Measurements from ENCODE around the gene BCKDHB.
"Not testable (repeated sequence)": the region's sequence is repeated elsewhere in the genome, so short reads cannot be mapped to it uniquely, and the experiment has no call there.

Gene BCKDHB

DNA sequence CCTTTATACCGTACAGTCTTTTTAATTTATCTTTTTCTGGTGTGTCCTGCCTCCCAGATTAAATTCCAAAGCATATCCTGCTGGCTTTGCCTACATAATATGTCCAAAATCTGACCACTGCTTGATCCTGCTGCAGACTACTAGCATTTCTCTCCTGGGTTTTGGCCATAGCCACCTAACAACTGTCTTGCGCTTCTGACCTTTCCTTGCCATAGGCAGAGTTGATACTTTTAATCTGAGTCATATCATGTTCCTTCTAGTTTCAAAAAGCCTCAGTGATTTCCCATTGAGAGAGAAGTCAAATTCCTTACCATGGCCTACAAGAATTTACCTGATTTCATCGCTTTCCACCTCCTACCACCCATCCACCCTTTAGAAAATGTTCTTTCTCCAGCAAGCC, 104.8 kb downstream of the BCKDHB start:
- DNase-seq = no peak

DNA sequence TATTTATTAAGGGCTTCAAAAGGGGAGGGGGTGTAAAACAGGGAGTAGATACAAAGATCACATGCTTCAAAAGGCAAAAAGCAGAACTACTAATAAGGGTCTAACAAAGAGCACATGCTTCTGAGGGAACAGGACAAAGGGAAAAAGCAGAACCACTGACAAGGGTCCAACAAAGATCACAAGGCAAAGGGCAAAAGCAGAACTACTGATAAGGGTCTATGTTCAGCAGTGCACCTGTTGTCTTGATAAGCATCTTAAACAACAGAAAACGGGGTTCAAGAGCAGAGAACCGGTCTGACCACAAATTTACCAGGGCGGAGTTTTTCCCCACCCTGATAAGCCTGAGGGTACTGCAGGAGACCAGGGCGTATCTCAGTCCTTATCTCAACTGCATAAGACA, 105.4 kb downstream of the BCKDHB start:
- not testable (repeated sequence) for DNase-seq

DNA sequence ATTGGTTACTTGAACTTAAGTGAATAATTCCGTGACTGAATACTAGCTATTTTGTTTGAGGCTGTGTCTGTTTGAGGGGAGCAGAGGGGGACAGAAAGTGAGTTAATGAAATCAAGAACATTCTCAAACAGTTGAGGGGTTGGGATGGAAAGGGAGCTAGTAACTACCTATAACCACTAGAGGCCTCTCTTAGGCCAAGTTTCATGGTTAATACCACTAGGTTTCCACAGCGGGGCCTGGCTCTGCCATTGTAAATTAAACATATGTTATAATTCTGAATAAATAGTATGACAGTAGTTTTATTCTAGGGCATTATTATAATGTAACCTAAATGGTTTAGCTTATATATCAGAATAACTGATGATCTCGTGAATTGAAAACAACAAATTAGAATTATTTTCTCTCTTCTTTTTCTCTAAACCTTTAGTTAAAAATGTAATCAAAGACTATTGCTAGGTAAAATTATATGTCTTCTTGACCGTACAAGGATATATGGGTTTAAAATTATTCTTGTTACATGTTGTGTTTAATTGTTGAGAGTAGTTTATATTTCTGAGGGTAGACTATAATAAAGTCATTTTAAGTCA, 108.1 kb downstream of the BCKDHB start:
- peak; percentile 47 to 72 for DNase-seq

GRCh38 chr6:80215063-80215462, 108.6 kb downstream of the BCKDHB start:
- no peak for DNase-seq

DNA sequence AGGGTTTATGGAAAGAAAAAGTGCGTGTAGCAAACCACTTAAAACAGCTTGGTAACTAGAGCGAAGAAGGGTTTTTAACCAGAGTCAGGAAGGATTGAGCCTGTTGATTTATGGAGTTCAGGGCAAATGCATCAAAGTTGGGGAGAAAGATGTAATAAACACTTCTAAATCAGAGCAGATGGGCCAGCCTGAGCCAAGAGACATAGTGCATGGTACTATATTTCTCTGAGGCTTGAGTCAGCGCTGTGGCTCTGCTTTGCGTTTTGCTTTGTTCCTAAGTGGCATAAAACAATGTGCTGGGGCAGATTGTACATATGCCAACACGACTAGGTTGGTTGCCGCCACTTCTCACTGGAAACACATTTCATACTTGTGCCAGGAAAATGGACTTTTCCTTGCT, 111.3 kb downstream of the BCKDHB start:
- no peak for DNase-seq

DNA sequence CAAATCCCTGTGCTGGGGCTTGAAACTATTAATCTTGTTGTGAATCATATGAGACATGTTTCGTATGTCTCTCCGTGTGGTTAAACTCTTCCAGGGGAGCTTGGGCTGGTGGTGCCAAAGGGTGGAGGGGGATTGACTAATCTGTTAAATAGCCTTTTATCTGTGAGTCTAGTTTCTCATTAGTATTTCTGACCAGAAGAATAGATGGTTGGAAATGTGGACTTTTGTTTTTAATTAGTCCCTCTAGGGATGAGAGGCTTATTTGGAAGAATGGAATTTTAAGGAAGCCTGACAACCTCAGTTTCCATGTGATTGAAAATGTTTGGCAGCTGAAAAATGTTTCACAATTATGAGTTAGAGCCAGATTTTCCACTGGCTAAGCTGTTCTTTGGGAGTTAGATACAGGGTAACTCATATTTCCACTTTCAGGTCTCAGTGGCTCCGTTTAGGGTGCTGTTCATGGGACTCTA, 117.3 kb downstream of the BCKDHB start:
- DNase-seq = no peak

- no peak for DNase-seq
Observed at GRCh38 chr6:80226151-80226550, 119.7 kb downstream of the BCKDHB start.

DNA sequence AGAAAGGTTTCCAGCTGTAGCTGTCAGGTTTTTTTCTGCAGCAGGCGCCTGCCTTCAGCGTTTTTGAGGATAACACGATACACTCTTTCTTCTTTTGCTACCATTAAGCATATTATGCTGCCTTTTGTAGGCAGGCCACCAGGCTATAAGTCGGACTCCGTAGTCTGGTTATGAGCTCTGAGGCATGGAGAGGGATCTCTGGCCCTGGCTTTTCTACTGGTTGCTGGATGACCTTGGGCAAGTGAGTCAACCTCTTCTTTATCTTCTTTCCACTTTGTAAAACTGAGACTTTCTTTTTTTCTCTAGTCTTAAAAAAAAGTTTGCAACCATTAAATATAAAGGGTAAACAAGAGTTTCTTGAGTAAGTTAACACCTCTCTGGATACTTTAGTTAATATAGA, 120.2 kb downstream of the BCKDHB start:
- no peak for DNase-seq

DNA sequence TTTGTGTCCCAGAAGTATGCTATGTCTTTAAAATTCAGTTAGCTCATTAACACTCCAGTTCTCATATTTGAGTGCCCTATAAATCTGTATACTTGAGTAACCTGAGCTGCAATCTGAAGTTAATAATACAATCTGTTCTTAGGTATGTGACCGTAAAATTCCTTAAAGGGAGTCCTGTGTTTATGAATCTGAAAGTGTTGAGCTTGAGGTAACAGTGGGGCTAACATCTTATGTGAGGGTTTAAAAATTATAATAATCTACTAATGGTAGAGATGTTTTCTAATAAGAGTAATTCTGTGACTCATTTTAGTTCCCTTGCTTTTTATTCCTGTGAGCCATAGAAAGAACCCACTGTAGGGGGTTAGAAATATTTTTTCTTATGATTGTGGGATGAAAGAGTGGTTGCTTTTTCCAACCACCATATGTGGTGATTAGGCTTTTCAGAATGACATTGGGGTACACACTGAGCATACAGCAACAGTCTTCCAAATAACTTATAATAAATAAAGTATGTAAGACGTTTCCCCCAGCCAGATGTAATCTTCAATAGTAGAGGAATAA, 121.2 kb downstream of the BCKDHB start:
- DNase-seq = no peak

GRCh38 chr6:80233262-80233661, 126.8 kb downstream of the BCKDHB start:
- no peak for DNase-seq

- DNase-seq = no peak
Observed at GRCh38 chr6:80233958-80234357, 127.5 kb downstream of the BCKDHB start.

DNA sequence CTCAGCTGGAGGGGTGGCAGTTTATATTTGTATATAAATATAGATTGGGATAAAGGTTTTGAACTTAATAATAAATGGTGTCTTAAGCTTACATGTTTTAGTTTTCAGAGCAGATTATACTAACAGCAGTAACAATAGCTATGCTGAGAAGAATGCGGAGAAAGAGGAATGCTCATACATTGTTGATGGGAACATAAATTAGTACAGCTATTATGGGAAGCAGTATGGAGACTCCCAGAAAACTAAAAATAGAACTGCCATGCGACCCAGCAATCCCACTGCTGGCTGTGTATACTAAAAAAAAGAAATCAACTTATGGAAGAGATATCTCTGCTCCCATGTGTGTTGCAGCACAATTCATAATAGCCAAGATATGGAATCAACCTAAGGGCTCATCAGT, 127.9 kb downstream of the BCKDHB start:
- DNase-seq = no peak

DNA sequence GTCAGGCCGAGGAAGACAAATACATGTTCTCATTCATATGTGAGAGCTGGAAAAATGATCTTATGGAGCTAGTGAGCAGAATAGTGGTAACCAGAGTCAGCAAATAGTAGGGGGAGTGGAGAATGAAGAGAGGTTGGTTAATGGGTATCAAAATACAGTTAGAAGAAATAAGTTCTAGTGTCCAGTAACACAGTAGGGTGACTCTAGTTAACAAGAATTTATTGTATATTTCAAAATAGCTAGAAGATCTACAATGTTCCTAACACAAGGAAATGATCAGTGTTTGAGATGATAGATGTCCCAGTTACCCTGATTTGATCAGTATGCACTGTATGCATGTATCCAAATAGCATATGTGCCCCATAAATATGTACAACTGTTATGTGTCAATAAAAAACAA, 128.4 kb downstream of the BCKDHB start:
- DNase-seq = no peak

GRCh38 chr6:80235647-80236046, 129.2 kb downstream of the BCKDHB start:
- no peak for DNase-seq

GRCh38 chr6:80238754-80239153, 132.3 kb downstream of the BCKDHB start:
- DNase-seq = not testable (repeated sequence)

DNA sequence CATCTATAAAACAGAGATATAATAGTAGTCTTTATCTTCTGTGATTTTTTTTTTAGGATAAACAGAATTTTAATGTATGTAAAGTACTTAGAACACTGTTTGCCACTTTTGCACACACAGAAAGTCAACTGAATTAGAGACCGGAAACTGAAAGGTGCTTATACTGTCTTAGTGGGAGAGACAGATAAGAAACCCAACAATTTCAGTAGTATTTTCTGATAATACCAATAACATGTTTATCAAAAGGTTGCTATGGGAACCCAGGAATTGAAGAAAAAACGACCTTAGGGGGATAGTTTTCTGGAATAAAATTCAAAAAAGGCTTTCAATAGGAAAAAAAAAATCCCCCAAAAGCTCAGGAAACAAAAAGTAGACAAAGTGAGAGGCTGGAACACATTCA, 138.6 kb downstream of the BCKDHB start:
- DNase-seq = no peak

DNA sequence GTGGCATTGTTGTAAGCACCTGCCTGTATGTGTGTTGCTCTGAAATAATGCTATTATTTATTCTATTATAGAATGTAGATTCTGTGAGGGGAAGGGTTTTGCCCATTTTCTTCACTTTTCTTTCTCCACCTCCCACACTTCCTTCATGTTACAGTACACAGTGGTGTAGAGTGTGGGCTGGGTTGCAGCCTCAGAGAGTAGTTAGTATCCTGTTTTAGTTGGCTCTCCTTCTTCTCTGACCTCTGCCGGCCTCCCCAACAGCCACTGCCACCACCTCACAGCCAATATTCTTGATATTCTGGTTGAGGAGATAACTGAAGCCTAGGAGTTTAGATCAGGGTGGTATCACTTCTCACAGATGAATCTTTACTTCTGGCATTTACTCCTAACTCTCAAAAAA, 143.4 kb downstream of the BCKDHB start:
- no peak for DNase-seq

- no peak for DNase-seq
Observed at GRCh38 chr6:80250391-80250997, 144.0 kb downstream of the BCKDHB start.

- DNase-seq = no peak
Observed at GRCh38 chr6:80251321-80251720, 144.8 kb downstream of the BCKDHB start.

- DNase-seq = no peak
Observed at GRCh38 chr6:80254716-80255115, 148.2 kb downstream of the BCKDHB start.

GRCh38 chr6:80256691-80257090, 150.2 kb downstream of the BCKDHB start:
- no peak for DNase-seq

DNA sequence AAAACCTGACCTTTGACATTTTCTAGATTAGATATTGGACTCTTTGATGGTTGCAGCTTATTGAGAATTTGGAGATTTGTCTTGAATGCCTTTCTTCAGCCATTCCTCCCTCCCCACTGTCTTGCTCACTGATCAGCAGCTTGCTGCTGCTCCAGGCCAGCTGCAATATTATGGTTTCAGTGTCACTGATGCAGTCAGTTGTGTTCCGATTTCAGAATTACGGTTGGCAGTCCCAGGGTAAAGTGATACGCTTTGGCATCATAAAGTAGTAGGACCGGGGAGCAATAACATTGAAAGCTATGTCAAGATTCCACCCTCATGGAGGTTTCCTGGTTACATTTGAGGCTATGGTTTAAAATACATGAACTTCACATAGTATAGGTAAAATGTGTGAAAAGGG, 152.6 kb downstream of the BCKDHB start:
- DNase-seq = no peak

DNA sequence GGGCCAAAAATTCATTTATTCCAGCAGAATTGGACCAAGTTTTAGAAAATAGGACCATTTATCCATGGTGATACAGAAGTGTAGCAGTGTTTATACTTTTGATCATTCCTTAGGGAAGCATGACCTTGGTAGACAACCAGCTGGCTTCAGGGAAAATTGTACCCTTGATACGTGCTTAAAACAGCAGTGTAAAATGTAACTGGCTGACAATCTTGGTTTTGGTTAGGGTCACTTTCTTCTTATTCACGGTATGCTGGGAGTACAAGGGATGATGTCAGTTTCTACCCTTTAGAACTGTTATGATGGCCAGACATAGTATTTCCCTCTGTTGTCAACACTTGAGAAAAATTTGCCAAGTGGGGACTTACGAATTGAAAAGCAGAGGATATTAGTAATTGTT, 157.1 kb downstream of the BCKDHB start:
- DNase-seq = no peak

DNA sequence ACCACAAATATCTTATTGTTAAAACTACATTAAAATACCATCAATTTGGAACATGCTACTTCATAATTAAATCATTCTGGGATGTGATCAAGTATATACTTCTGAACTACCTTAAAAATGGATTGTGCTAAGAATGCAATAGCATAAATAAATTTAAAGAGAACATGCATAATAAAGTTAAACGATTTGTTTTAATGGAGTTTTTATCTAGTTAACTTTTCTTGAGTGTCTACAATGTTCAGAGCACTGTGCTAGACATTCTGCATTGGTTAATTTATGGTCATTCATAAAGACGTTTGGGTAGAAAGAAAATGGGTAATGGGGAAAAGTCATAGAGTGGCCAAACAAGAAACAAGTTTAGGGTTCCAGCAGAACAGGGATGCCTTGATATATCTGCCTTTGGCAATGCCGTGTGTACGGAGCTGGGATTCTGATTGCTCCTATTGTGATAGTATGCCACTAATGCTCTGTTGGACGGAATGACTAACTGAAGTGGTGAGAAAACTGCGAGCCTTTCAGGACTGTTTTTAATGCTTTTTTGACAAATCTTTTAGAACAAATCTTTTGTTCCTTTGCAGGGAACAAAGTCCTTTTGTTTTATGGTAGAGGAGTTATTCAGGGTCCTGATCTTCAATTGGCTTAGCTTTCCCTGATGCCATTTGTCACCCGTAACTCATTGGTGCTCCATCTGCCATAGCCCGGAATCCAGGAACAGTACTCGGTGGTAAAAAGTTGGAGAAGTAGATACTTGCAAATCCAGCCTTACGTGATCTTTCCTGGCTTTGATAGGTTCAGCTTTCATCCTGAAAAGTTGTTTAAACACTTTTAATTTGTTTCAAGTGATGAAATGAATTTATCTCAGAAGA, 162.6 kb downstream of the BCKDHB start:
- no peak for DNase-seq
